Hepatocyte (in vitro differentiated cells): Measurements from ENCODE around the gene CALHM6. TPM values are rescaled to one million over a fixed set of nuclear protein-coding genes. Genes with fewer than 3 reads are reported as not detected.

ENCODE experiments used
- DNase-seq: peaks from one replicate; pipeline ENCODE4 v3.0.0-alpha.2; 2016; ENCODE audit warnings: low spot score
- H2AFZ ChIP-seq: fragments of 200-600 bp; sonication (generic); 2 replicates; pipeline ENCODE4 v1.6.0; 2016; ENCODE audit warnings: antibody characterized with exemption, mild to moderate bottlenecking
- H3K27ac ChIP-seq: fragments of 200-600 bp; sonication (generic); 2 replicates; pipeline ENCODE4 v1.5.1; 2016; ENCODE audit warnings: mild to moderate bottlenecking
- H3K27me3 ChIP-seq: fragments of 200-600 bp; sonication (generic); 2 replicates; pipeline ENCODE4 v1.6.1; 2016
- H3K36me3 ChIP-seq: fragments of 200-600 bp; sonication (generic); replicated peaks from 2 replicates; pipeline ENCODE4 v1.5.1; 2016; ENCODE audit warnings: low read depth; ENCODE audit not compliant: insufficient read depth
- H3K4me1 ChIP-seq: fragments of 200-600 bp; sonication (generic); 2 replicates; pipeline ENCODE4 v1.5.1; 2016; ENCODE audit warnings: mild to moderate bottlenecking, moderate library complexity; ENCODE audit not compliant: insufficient read depth
- H3K4me2 ChIP-seq: fragments of 200-600 bp; sonication (generic); 2 replicates; pipeline ENCODE4 v1.6.0; 2016
- H3K4me3 ChIP-seq: fragments of 200-600 bp; sonication (generic); 2 replicates; pipeline ENCODE4 v1.5.1; 2016; ENCODE audit warnings: mild to moderate bottlenecking
- H3K79me2 ChIP-seq: fragments of 200-600 bp; sonication (generic); 2 replicates; pipeline ENCODE4 v1.6.0; 2017; ENCODE audit warnings: mild to moderate bottlenecking
- H3K9me2 ChIP-seq: fragments of 200-600 bp; sonication (generic); replicated peaks from 2 replicates; pipeline ENCODE4 v1.6.0; 2017; ENCODE audit warnings: mild to moderate bottlenecking; ENCODE audit not compliant: insufficient read depth
- H3K9me3 ChIP-seq: fragments of 200-600 bp; sonication (generic); 2 replicates; pipeline ENCODE4 v1.5.1; 2016; ENCODE audit warnings: low read depth, mild to moderate bottlenecking
- H4K20me1 ChIP-seq: fragments of 200-600 bp; sonication (generic); 2 replicates; pipeline ENCODE4 v1.6.0; 2016; ENCODE audit warnings: mild to moderate bottlenecking; ENCODE audit not compliant: insufficient read depth, poor library complexity, severe bottlenecking
- EZH2 ChIP-seq: fragments of 200-600 bp; sonication (generic); IDR thresholded peaks from 2 replicates; pipeline ENCODE4 v1.6.1; 2016; ENCODE audit warnings: antibody characterized with exemption, mild to moderate bottlenecking, borderline replicate concordance
- EZH2phosphoT487 ChIP-seq: fragments of 200-600 bp; sonication (generic); IDR thresholded peaks from one replicate; pipeline ENCODE4 v1.6.1; 2018; ENCODE audit warnings: antibody characterized with exemption, mild to moderate bottlenecking, low read depth, moderate library complexity; ENCODE audit not compliant: unreplicated experiment, severe bottlenecking
- WGBS: methylation state at CpG from one replicate; pipeline ENCODE4 v1.1.6; 2016; ENCODE audit warnings: low lambda C conversion rate; ENCODE audit errors: missing lambda C conversion rate; 5-methylcytosine and 5-hydroxymethylcytosine counted together
- polyA plus RNA-seq: library from polyadenylated mRNA; unstranded; fragments of >200 nt; fragmentation: Nextera tagmentation; extraction: Ambion mirVana; gene quantifications from 2 replicates; pipeline ENCODE4 v1.2.1, GENCODE V29; 2016
- total RNA-seq: library from RNA; depleted of rRNA; stranded (reverse); fragments of >200 nt; gene quantifications from 2 replicates; pipeline ENCODE4 v1.2.3, GENCODE V29; 2014
- TF ChIP-seq, protein P1 (sequence below): fragments of 200-600 bp; sonication (generic); IDR thresholded peaks from 2 replicates; pipeline ENCODE4 v1.5.1; 2016; ENCODE audit warnings: antibody characterized with exemption, mild to moderate bottlenecking; ENCODE audit not compliant: poor library complexity

Gene CALHM6
- total and polyA plus RNA-seq, 2 experiments from 2014 or later = 0.50 to 0.83 TPM

DNA sequence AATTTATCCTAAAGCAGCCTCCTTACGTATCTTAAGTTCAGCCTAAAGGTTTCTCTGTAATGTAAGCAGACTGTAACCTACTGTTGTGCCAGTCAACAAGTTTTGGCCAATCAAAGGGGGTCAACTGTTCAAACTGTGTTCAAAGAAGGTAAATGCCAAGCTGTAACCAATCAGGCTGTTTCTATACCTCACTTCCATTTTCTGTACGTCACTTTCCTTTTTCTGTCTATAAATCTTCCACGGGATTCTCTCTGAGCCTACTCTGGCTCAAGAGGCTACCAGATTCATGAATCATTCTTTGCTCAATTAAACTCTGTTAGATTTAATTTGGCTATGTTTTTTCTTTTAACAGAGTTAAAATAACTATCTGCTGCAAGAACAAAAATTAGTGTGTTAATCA lies 5.1 kb upstream of the CALHM6 start:
- Histone ChIP-seq H3K4me1 (no peaks in the 10 kb centered on the region), H3K27ac (no peak overlapping the region), H3K79me2 (no peaks in the 10 kb centered on the region), H3K9me2 (no peaks in the 10 kb centered on the region), H3K36me3 (no peaks in the 10 kb centered on the region), H2AFZ (no peak overlapping the region), H3K27me3 (peaks cover 15% of the 10 kb centered on the region), H4K20me1 (no peaks in the 10 kb centered on the region), H3K4me2 (no peak overlapping the region), H3K4me3 (no peak overlapping the region), H3K9me3 (no peaks in the 10 kb centered on the region)
- no peak for DNase-seq
- TF ChIP-seq EZH2 = no peak
- no peak for TF ChIP-seq EZH2phosphoT487
- TF ChIP-seq, protein P1, sequence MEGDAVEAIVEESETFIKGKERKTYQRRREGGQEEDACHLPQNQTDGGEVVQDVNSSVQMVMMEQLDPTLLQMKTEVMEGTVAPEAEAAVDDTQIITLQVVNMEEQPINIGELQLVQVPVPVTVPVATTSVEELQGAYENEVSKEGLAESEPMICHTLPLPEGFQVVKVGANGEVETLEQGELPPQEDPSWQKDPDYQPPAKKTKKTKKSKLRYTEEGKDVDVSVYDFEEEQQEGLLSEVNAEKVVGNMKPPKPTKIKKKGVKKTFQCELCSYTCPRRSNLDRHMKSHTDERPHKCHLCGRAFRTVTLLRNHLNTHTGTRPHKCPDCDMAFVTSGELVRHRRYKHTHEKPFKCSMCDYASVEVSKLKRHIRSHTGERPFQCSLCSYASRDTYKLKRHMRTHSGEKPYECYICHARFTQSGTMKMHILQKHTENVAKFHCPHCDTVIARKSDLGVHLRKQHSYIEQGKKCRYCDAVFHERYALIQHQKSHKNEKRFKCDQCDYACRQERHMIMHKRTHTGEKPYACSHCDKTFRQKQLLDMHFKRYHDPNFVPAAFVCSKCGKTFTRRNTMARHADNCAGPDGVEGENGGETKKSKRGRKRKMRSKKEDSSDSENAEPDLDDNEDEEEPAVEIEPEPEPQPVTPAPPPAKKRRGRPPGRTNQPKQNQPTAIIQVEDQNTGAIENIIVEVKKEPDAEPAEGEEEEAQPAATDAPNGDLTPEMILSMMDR = no peak
- WGBS = 90% methylated on average over 3 of the region's 3 CpGs

DNA sequence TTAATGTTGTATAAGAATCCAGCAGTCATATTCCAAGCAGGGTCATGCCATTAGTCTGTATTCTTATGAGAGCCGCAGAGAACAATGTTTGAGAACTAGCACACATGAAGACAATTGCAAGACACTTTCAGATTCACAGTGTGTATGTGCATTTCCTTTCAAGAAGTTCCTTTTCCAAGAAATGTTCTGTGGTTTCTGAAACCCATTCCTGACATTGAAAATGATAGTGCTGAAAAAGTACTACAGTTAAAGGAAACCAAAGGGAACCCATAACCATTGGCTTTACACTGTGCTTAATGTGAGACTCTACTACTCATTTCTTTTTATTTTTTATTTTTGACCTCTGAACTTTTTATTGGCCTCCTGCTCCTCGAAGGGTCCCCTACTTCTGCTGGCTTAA lies 4.2 kb upstream of the CALHM6 start:
- DNase-seq = no peak
- Histone ChIP-seq H3K27me3 (peaks cover 18% of the 10 kb centered on the region), H3K4me3 (no peak overlapping the region), H3K36me3 (no peaks in the 10 kb centered on the region), H3K9me3 (no peaks in the 10 kb centered on the region), H3K4me2 (no peak overlapping the region), H3K27ac (no peak overlapping the region), H3K4me1 (no peaks in the 10 kb centered on the region), H3K79me2 (no peaks in the 10 kb centered on the region), H3K9me2 (no peaks in the 10 kb centered on the region), H2AFZ (no peak overlapping the region), H4K20me1 (no peaks in the 10 kb centered on the region)
- TF ChIP-seq EZH2 (no peak), EZH2phosphoT487 (no peak)
- TF ChIP-seq, protein P1 = no peak
- WGBS = 88% methylated on average over 2 of the region's 2 CpGs

DNA sequence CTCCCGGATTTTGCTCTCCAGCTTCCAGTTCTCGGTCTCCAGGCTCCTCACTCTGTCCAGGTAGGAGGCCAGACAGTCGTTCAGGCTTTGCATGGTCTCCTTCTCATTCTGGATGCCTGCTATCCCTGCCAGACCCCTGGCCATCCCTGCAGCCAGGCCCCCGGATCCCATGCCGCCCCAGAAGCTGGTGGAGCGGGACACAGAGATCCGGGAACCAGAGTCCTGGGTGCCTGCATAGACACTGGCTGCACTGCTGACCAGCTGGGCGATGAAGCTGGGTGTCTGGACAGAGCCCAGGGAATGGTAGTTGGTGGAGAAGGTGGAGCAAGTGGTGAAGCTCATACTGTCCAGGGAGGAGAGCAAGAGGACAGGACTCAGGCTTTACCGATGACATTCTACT lies 2.9 kb upstream of the CALHM6 start:
- Histone ChIP-seq H3K9me2 (no peaks in the 10 kb centered on the region), H3K4me1 (peaks cover 5% of the 10 kb centered on the region), H2AFZ (no peak overlapping the region), H3K36me3 (no peaks in the 10 kb centered on the region), H3K4me3 (no peak overlapping the region), H3K9me3 (no peaks in the 10 kb centered on the region), H3K79me2 (no peaks in the 10 kb centered on the region), H3K27me3 (peaks cover 28% of the 10 kb centered on the region), H3K27ac (no peak overlapping the region), H3K4me2 (no peak overlapping the region), H4K20me1 (no peaks in the 10 kb centered on the region)
- TF ChIP-seq, protein P1 = no peak
- TF ChIP-seq EZH2phosphoT487 = no peak
- TF ChIP-seq EZH2 = no peak
- no peak for DNase-seq
- 89% methylated on average over 9 of the region's 9 CpGs for WGBS

DNA sequence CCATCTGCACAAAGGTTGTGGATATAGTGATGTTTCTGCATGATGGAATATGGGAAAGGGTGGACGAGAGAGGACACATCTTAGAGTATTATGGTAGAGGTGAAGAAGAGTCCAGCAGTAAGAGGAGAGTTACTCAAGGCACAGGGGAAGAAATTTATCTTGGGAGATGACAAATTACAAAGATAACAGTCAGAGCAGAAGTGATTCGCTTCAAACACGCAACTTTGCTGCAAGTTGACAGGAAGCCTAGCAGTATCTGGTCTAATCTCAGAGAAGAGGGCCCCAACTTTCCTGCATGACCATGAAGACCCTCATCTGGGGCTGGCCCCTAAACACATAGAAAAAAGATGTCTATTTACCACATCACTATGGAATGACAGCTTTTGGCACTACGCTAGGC lies 1.2 kb upstream of the CALHM6 start:
- TF ChIP-seq EZH2 (no peak), EZH2phosphoT487 (no peak)
- TF ChIP-seq, protein P1 = no peak
- no peak overlapping the region for H2AFZ ChIP-seq
- no peaks in the 10 kb centered on the region for H3K9me3 ChIP-seq
- H3K4me2 ChIP-seq = no peak overlapping the region
- H3K9me2 ChIP-seq = no peaks in the 10 kb centered on the region
- WGBS = 84% methylated on average over 4 of the region's 4 CpGs
- peaks cover 35% of the 10 kb centered on the region for H3K27me3 ChIP-seq
- no peaks in the 10 kb centered on the region for H4K20me1 ChIP-seq
- no peak for DNase-seq
- H3K4me3 ChIP-seq = no peak overlapping the region
- H3K79me2 ChIP-seq = no peaks in the 10 kb centered on the region
- no peaks in the 10 kb centered on the region for H3K36me3 ChIP-seq
- no peak overlapping the region for H3K27ac ChIP-seq
- peaks cover 5% of the 10 kb centered on the region for H3K4me1 ChIP-seq
